Ectodermal cell (in vitro differentiated cells): ENCODE data around the gene GNAI2.

ENCODE experiments used
- H3K27ac ChIP-seq: 2 replicates; pipeline ENCODE4 v1.7.0; 2013; ENCODE audit warnings: mild to moderate bottlenecking, low read depth, low read length; ENCODE audit not compliant: insufficient read depth, poor library complexity, severe bottlenecking
- H3K27me3 ChIP-seq: 2 replicates; pipeline ENCODE4 v1.7.0; 2013; ENCODE audit warnings: mild to moderate bottlenecking, low read length; ENCODE audit not compliant: insufficient read depth, control insufficient read depth, poor library complexity, severe bottlenecking
- H3K36me3 ChIP-seq: one replicate; pipeline ENCODE4 v1.7.0; 2013; ENCODE audit warnings: low read length; ENCODE audit not compliant: control insufficient read depth, insufficient read depth
- H3K4me1 ChIP-seq: one replicate; pipeline ENCODE4 v1.7.0; 2013; ENCODE audit warnings: low read length; ENCODE audit not compliant: control insufficient read depth, insufficient read depth
- H3K4me3 ChIP-seq: 2 replicates; pipeline ENCODE4 v1.7.0; 2013; ENCODE audit warnings: low read depth, low read length, control low read depth; ENCODE audit not compliant: insufficient read depth
- H3K9me3 ChIP-seq: 2 replicates; pipeline ENCODE4 v1.7.0; 2013; ENCODE audit warnings: mild to moderate bottlenecking, low read length, moderate library complexity; ENCODE audit not compliant: control insufficient read depth
- WGBS, 2 experiments: methylation state at CpG; one replicate each; pipeline ENCODE4 v1.1.7; 2013; ENCODE audit warnings: missing lambda C conversion rate in 2 of 2; 5-methylcytosine and 5-hydroxymethylcytosine counted together

The GNAI2 gene

DNA sequence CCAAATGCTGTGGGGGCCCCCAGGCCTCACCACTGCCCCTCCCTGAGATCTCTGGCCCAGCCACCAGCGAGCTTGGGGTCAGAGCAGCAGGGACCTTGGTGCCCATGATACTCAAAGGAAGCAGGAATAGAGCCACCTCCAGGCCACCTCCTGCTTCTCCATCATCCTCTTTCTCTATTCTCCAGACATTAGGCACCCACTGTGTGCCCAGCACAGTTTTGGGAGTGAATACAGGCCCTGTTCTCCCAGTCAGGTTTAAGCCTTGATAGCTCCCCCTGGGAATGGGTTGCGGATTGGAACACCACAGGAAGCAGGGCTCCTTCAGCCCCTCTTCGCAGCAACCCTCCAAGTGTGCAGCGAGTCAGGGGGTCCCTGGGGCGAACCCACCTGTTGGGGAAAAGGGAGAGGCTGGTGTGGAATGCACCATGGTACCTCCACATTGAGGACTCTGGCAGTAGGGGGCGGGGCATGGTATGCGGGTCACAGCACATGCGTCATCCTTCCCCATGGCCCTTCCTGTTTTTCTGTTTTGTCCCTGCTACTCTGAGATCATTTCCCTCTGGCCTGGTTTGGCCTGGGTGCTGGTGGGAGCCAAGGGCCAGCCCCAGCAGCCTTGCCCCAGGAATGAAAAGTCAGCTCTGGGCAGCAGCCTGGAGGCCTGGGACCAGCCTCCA lies 18.7 kb downstream of the GNAI2 start:
- WGBS, 2 experiments, result 93 to 94% methylated on average over 8 of the region's 8 CpGs
- peaks cover 43% of the 10 kb centered on the region for H3K36me3 ChIP-seq
- no peaks in the 10 kb centered on the region for H3K27me3 ChIP-seq
- no peak overlapping the region for H3K27ac ChIP-seq
- no peaks in the 10 kb centered on the region for H3K9me3 ChIP-seq
- no peak overlapping the region for H3K4me3 ChIP-seq
- H3K4me1 ChIP-seq, result peaks cover 16% of the 10 kb centered on the region

- Histone ChIP-seq H3K36me3 (peaks cover 38% of the 10 kb centered on the region), H3K9me3 (no peaks in the 10 kb centered on the region), H3K4me3 (no peak overlapping the region), H3K27ac (no peak overlapping the region), H3K27me3 (no peaks in the 10 kb centered on the region), H3K4me1 (peaks cover 17% of the 10 kb centered on the region)
- 96% methylated on average over 9 of the region's 9 CpGs for WGBS, 2 experiments
Observed at GRCh38 chr3:50255251-50255615, 19.2 kb downstream of the GNAI2 start.

DNA sequence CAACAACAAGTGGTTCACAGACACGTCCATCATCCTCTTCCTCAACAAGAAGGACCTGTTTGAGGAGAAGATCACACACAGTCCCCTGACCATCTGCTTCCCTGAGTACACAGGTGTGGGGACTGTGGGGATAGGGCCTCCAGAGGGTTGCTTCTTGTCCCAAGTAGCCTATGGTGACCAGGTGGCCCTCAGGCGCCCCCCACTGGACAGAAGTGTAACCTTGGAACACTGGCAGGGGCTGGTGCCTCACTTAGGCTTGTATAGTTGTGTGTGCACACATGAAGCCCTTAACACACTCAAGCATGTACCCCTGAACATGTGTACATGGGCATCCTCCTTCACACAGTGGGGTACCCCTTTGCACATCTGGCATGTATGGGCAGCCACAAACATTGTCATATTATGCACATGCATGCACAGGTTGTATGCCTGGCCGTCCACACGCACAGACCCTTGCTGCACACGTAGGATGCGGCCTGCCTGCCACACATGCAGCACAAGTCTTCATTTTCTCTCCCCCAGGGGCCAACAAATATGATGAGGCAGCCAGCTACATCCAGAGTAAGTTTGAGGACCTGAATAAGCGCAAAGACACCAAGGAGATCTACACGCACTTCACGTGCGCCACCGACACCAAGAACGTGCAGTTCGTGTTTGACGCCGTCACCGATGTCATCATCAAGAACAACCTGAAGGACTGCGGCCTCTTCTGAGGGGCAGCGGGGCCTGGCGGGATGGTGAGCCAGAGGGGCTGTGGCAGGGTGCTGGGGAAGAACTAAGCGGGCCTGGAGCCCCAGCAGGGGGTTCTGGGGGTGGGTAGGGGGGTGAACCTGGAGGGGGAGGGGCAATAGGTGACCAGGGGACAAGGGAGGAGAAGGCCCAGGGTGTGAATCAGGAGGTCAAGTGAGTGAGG lies 21.2 kb downstream of the GNAI2 start:
- Histone ChIP-seq H3K4me3 (no peak overlapping the region), H3K9me3 (no peaks in the 10 kb centered on the region), H3K27ac (no peak overlapping the region), H3K36me3 (peaks cover 29% of the 10 kb centered on the region), H3K27me3 (no peaks in the 10 kb centered on the region), H3K4me1 (peaks cover 31% of the 10 kb centered on the region)
- WGBS, 2 experiments, result 91% methylated on average over 20 of the region's 20 CpGs

DNA sequence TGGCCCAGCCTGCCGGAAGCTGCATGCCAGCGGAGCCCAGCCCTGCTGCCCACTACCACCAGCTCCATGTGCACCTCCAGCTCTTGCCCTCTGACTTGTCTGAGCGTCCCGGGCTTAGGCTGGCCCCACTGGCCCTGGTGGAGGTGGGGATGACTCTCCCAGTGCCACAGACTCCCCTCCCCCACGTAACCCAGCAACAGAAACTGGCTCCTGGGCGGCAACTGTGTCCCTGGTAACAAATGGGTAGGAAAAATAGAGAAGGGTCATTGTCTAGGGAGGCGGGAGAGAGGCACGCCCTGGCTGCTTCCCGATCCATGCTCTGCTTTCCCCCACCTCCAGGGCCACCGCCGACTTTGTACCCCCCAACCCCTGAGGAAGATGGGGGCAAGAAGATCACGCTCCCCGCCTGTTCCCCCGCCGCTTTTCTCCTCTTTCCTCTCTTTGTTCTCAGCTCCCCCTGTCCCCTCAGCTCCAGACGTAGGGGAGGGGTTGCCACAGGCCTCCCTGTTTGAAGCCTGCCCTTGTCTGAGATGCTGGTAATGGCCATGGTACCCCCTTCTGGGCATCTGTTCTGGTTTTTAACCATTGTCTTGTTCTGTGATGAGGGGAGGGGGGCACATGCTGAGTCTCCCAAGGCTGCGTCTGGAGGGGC lies 22.2 kb downstream of the GNAI2 start:
- peaks cover 20% of the 10 kb centered on the region for H3K36me3 ChIP-seq
- H3K27ac ChIP-seq, result peak overlapping the region; percentile 76

GRCh38 chr3:50258979-50259378 lies 23.0 kb downstream of the GNAI2 start:
- H3K4me3 ChIP-seq, result no peak overlapping the region
- peaks cover 18% of the 10 kb centered on the region for H3K36me3 ChIP-seq
- no peak overlapping the region for H3K27ac ChIP-seq
- H3K4me1 ChIP-seq, result peaks cover 43% of the 10 kb centered on the region
- 90 to 91% methylated on average over 16 of the region's 16 CpGs for WGBS, 2 experiments
- no peaks in the 10 kb centered on the region for H3K9me3 ChIP-seq
- no peaks in the 10 kb centered on the region for H3K27me3 ChIP-seq

More for the DNA sequence above, 22.2 kb downstream of the GNAI2 start:
- Histone ChIP-seq H3K9me3 (no peaks in the 10 kb centered on the region), H3K27me3 (no peaks in the 10 kb centered on the region), H3K4me3 (no peak overlapping the region), H3K4me1 (peaks cover 36% of the 10 kb centered on the region)
- 91 to 92% methylated on average over 16 to 17 of the region's 17 CpGs for whole genome bisulfite sequencing, 2 experiments

DNA sequence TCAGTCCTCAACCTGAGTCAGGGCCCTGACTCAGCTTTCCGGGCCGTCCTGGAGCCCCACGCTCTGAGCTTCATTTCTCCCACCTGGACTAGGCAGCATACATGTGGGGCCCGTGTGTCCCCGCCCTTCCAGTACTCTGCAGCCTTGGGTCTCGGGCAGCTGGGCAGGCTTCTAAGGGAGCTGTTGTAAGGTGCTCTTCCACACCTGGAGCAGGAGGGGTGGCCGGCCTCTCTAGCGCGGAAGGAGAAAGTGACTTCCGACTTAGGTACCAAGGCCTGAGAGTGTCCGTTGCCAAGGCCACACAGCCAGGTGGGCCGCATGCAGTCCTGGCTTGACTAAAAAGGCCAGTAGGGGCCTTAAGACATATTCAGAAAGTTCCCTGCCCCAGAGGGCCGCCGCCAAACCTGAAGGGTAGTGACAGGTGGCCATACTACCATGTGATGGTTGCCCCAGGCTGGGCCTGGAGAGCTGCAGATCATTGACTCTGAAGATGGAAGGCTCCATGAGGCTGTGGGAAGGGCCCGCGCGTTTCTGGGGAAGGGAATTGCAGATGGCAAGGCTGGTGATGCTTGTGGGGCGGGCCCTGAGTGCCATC lies 23.5 kb downstream of the GNAI2 start:
- Histone ChIP-seq H3K27me3 (no peaks in the 10 kb centered on the region), H3K36me3 (peaks cover 16% of the 10 kb centered on the region), H3K4me3 (no peak overlapping the region), H3K4me1 (peaks cover 47% of the 10 kb centered on the region), H3K9me3 (no peaks in the 10 kb centered on the region), H3K27ac (peak overlapping the region; percentile 51)
- WGBS, 2 experiments, result 70% methylated on average over 18 of the region's 18 CpGs

- Histone ChIP-seq H3K4me3 (peak overlapping the region; percentile 44), H3K9me3 (no peaks in the 10 kb centered on the region), H3K27ac (peak overlapping the region; percentile 100), H3K36me3 (peaks cover 14% of the 10 kb centered on the region), H3K4me1 (peaks cover 51% of the 10 kb centered on the region), H3K27me3 (no peaks in the 10 kb centered on the region)
- WGBS, 2 experiments, result 2 to 3% methylated on average over 70 of the region's 70 CpGs
Observed at GRCh38 chr3:50260027-50260941, 24.3 kb downstream of the GNAI2 start.

- no peaks in the 10 kb centered on the region for H3K27me3 ChIP-seq
- H3K9me3 ChIP-seq, result no peaks in the 10 kb centered on the region
- H3K4me1 ChIP-seq, result peaks cover 58% of the 10 kb centered on the region
- H3K36me3 ChIP-seq, result peaks cover 12% of the 10 kb centered on the region
- H3K27ac ChIP-seq, result peak overlapping the region; percentile 100
- H3K4me3 ChIP-seq, result peak overlapping the region; percentile 44
- WGBS, 2 experiments, result 76 to 78% methylated on average over 5 of the region's 5 CpGs
Observed at GRCh38 chr3:50260942-50261441, 25.0 kb downstream of the GNAI2 start.

DNA sequence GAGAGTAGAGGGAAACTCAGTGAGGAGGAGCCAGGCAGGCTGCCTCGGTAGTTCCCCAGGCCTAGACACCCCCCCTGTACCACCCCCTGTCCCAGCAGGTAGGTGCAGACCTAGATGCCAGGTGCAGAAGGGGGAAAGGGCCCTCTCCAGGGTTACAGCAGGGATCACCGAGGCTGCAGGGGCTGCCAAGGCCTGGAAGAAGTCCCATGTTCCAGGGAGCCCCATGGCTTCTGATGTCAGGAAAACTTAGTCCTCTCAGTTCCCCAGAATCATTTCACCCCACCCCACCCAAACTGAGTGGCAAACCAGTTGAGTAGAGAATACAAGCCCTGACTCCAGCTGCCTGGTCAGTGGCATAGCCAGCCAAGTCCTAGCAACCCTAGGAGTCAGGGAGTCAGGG lies 25.5 kb downstream of the GNAI2 start:
- Histone ChIP-seq H3K4me1 (peaks cover 64% of the 10 kb centered on the region), H3K36me3 (peaks cover 7% of the 10 kb centered on the region), H3K27me3 (no peaks in the 10 kb centered on the region), H3K9me3 (no peaks in the 10 kb centered on the region), H3K27ac (no peak overlapping the region), H3K4me3 (no peak overlapping the region)
- 86 to 88% methylated on average over 2 of the region's 2 CpGs for whole genome bisulfite sequencing, 2 experiments
